Measurements from ENCODE around the gene PREB. TPM values are rescaled to one million over a fixed set of nuclear protein-coding genes. Genes with fewer than 3 reads are reported as not detected.
A peak's percentile ranks its signal among the peaks of the same experiment; 100 is the strongest.

The PREB gene
- total and polyA plus RNA-seq, 2 of the 13 experiments (the other 11 are each of a cell fraction or from before 2014, with no cell fraction given) = 112 to 192 TPM

- TF ChIP-seq CTCF (CRISPR knock-in tag; IDR thresholded peaks at IDR 0.05) (no peak), ZNF615 (CRISPR knock-in tag; IDR thresholded peaks at IDR 0.05; ENCODE audit: borderline replicate concordance) (no peak), SRY (CRISPR knock-in tag; IDR thresholded peaks at IDR 0.05) (peak; percentile 50), NR2C2 (CRISPR knock-in tag; IDR thresholded peaks at IDR 0.05; ENCODE audit: borderline replicate concordance) (peak; percentile 88), PITX1 (CRISPR knock-in tag; IDR thresholded peaks at IDR 0.05) (peak; percentile 91), ZNF224 (CRISPR knock-in tag; IDR thresholded peaks at IDR 0.05) (no peak), MTF2 (CRISPR knock-in tag; IDR thresholded peaks at IDR 0.05; ENCODE audit: borderline replicate concordance) (peak; percentile 36; the same call in 1 of the 2 replicates), HOXA5 (CRISPR knock-in tag; IDR thresholded peaks at IDR 0.05) (peak; percentile 94), ZNF329 (CRISPR knock-in tag; IDR thresholded peaks at IDR 0.05; ENCODE audit: low read depth) (peak; percentile 8; the same call in 1 of the 2 replicates), ZNF225 (CRISPR knock-in tag; IDR thresholded peaks at IDR 0.05) (peak; percentile 80; the same call in 1 of the 2 replicates), TBP (CRISPR knock-in tag; IDR thresholded peaks at IDR 0.05) (no peak), MBNL3 (CRISPR knock-in tag; conservative IDR thresholded peaks at IDR 0.05) (no peak), ZC3H13 (CRISPR knock-in tag; IDR thresholded peaks at IDR 0.05) (peak; percentile 79)
- TF ChIP-seq, protein P1, sequence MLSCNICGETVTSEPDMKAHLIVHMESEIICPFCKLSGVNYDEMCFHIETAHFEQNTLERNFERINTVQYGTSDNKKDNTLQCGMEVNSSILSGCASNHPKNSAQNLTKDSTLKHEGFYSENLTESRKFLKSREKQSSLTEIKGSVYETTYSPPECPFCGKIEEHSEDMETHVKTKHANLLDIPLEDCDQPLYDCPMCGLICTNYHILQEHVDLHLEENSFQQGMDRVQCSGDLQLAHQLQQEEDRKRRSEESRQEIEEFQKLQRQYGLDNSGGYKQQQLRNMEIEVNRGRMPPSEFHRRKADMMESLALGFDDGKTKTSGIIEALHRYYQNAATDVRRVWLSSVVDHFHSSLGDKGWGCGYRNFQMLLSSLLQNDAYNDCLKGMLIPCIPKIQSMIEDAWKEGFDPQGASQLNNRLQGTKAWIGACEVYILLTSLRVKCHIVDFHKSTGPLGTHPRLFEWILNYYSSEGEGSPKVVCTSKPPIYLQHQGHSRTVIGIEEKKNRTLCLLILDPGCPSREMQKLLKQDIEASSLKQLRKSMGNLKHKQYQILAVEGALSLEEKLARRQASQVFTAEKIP (CRISPR knock-in tag; IDR thresholded peaks at IDR 0.05; ENCODE audit: borderline replicate concordance) = no peak
- TF ChIP-seq, protein P2, sequence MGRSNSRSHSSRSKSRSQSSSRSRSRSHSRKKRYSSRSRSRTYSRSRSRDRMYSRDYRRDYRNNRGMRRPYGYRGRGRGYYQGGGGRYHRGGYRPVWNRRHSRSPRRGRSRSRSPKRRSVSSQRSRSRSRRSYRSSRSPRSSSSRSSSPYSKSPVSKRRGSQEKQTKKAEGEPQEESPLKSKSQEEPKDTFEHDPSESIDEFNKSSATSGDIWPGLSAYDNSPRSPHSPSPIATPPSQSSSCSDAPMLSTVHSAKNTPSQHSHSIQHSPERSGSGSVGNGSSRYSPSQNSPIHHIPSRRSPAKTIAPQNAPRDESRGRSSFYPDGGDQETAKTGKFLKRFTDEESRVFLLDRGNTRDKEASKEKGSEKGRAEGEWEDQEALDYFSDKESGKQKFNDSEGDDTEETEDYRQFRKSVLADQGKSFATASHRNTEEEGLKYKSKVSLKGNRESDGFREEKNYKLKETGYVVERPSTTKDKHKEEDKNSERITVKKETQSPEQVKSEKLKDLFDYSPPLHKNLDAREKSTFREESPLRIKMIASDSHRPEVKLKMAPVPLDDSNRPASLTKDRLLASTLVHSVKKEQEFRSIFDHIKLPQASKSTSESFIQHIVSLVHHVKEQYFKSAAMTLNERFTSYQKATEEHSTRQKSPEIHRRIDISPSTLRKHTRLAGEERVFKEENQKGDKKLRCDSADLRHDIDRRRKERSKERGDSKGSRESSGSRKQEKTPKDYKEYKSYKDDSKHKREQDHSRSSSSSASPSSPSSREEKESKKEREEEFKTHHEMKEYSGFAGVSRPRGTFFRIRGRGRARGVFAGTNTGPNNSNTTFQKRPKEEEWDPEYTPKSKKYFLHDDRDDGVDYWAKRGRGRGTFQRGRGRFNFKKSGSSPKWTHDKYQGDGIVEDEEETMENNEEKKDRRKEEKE (IDR thresholded peaks at IDR 0.05) = no peak
- TF ChIP-seq, protein P3, sequence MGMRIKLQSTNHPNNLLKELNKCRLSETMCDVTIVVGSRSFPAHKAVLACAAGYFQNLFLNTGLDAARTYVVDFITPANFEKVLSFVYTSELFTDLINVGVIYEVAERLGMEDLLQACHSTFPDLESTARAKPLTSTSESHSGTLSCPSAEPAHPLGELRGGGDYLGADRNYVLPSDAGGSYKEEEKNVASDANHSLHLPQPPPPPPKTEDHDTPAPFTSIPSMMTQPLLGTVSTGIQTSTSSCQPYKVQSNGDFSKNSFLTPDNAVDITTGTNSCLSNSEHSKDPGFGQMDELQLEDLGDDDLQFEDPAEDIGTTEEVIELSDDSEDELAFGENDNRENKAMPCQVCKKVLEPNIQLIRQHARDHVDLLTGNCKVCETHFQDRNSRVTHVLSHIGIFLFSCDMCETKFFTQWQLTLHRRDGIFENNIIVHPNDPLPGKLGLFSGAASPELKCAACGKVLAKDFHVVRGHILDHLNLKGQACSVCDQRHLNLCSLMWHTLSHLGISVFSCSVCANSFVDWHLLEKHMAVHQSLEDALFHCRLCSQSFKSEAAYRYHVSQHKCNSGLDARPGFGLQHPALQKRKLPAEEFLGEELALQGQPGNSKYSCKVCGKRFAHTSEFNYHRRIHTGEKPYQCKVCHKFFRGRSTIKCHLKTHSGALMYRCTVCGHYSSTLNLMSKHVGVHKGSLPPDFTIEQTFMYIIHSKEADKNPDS (CRISPR knock-in tag; IDR thresholded peaks at IDR 0.05) = 0 out of 2 replicates have a peak, but pooled peaks have one; percentile 57
Observed at GRCh38 chr2:27177441-27178351, 43.3 kb upstream of the PREB start (continued).

Data from HepG2 (cell line).